Tibial artery (tissue), 4 donors: ENCODE data around the gene ATXN7L1.
"Not testable (repeated sequence)": the region's sequence is repeated elsewhere in the genome, so short reads cannot be mapped to it uniquely, and the experiment has no call there.

Experiments
- DNase-seq, 2 donors: peaks; one replicate each; pipeline ENCODE4 v3.0.0-alpha.2; 2019
- H3K27ac ChIP-seq, 2 donors: fragments of 200-600 bp; sonication (generic) in 1 of 2; 1 replicate in 1 of 2; 2 replicates in 1 of 2; pipeline ENCODE4 v1.5.1; 2018 to 2019; ENCODE audit warnings: mild to moderate bottlenecking in 1 of 2
- H3K27me3 ChIP-seq, 2 donors: fragments of 200-600 bp; sonication (generic) in 1 of 2; one replicate each; pipeline versions ENCODE4 v1.5.1 to v1.6.0; 2016 to 2019
- H3K36me3 ChIP-seq, 3 donors: fragments of 200-600 bp; sonication (generic) in 2 of 3; one replicate each; pipeline ENCODE4 v1.5.1; 2016 to 2019; ENCODE audit warnings: mild to moderate bottlenecking in 2 of 3
- H3K4me1 ChIP-seq, 4 donors: fragments of 200-600 bp; sonication (generic) in 2 of 4; 1 replicate in 3 of 4; 2 replicates in 1 of 4; pipeline ENCODE4 v1.5.1; 2016 to 2019
- H3K4me3 ChIP-seq, 2 donors: fragments of 200-600 bp; sonication (generic) in 1 of 2; 1 replicate in 1 of 2; 2 replicates in 1 of 2; pipeline ENCODE4 v1.5.1; 2018 to 2019; ENCODE audit warnings: mild to moderate bottlenecking in 2 of 2
- H3K9me3 ChIP-seq, 3 donors: fragments of 200-600 bp; sonication (generic) in 1 of 3; one replicate each; pipeline ENCODE4 v1.5.1; 2016 to 2019
- CTCF ChIP-seq, 2 experiments: fragments of 200-600 bp in 1 of 2; fragments of 450-650 bp in 1 of 2; IDR thresholded peaks; one replicate each; pipeline ENCODE4 v1.5.1; 2017 to 2019; ENCODE audit warnings: antibody characterized with exemption in 2 of 2, mild to moderate bottlenecking in 1 of 2, moderate library complexity in 1 of 2
- intact Hi-C: fragments of 100-400 bp; cut with DNase I; formaldehyde crosslinking; loops from one replicate; pipeline ENCODE4 v1.15.0; 2023; ENCODE audit warnings: low total_unique reads

Gene ATXN7L1

GRCh38 chr7:105600720-105601550, 275.5 kb downstream of the ATXN7L1 start:
- Histone ChIP-seq H3K9me3 (no peaks in the 10 kb centered on the region), H3K4me1 (no peaks in the 10 kb centered on the region), H3K27ac (no peak overlapping the region), H3K36me3 (no peaks in the 10 kb centered on the region), H3K4me3 (no peak overlapping the region), H3K27me3 (no peaks in the 10 kb centered on the region)
- no peak for DNase-seq
- no peak for TF ChIP-seq CTCF (IDR thresholded peaks at IDR 0.05)
- intact Hi-C loops, result no loop called here

GRCh38 chr7:105599551-105599950, 276.8 kb downstream of the ATXN7L1 start:
- Histone ChIP-seq H3K4me3 (no peak overlapping the region), H3K4me1 (no peaks in the 10 kb centered on the region), H3K27me3 (no peaks in the 10 kb centered on the region), H3K36me3 (no peaks in the 10 kb centered on the region), H3K27ac (no peak overlapping the region), H3K9me3 (no peaks in the 10 kb centered on the region)
- no peak for DNase-seq
- no peak for TF ChIP-seq CTCF (IDR thresholded peaks at IDR 0.05)
- intact Hi-C loops, result no loop called here

- H3K27me3 ChIP-seq, H3K4me1 ChIP-seq, H3K36me3 ChIP-seq, DNase-seq, H3K27ac ChIP-seq, H3K4me3 ChIP-seq, H3K9me3 ChIP-seq, intact Hi-C loops: not testable (repeated sequence)
Measured at GRCh38 chr7:105599080-105599479, 277.3 kb downstream of the ATXN7L1 start.

GRCh38 chr7:105596866-105597265, 279.5 kb downstream of the ATXN7L1 start:
- H3K27me3 ChIP-seq, result no peaks in the 10 kb centered on the region
- no peaks in the 10 kb centered on the region for H3K9me3 ChIP-seq
- DNase-seq, result no peak
- H3K4me3 ChIP-seq, result no peak overlapping the region
- H3K27ac ChIP-seq, result no peak overlapping the region
- H3K36me3 ChIP-seq, result no peaks in the 10 kb centered on the region
- no peaks in the 10 kb centered on the region for H3K4me1 ChIP-seq
- TF ChIP-seq CTCF (IDR thresholded peaks at IDR 0.05), result no peak
- intact Hi-C loops, result no loop called here

GRCh38 chr7:105594034-105594433, 282.4 kb downstream of the ATXN7L1 start:
- Histone ChIP-seq H3K9me3 (no peaks in the 10 kb centered on the region), H3K27ac (no peak overlapping the region), H3K4me1 (peaks cover 0 to 4% (median 0%) of the 10 kb centered on the region in 4 donors), H3K27me3 (no peaks in the 10 kb centered on the region), H3K36me3 (no peaks in the 10 kb centered on the region), H3K4me3 (no peak overlapping the region)
- DNase-seq, result no peak
- TF ChIP-seq CTCF (IDR thresholded peaks at IDR 0.05), result no peak
- intact Hi-C loops, result no loop called here

GRCh38 chr7:105591522-105591921, 284.9 kb downstream of the ATXN7L1 start:
- Histone ChIP-seq H3K4me1 (peaks cover 0 to 5% (median 0%) of the 10 kb centered on the region in 4 donors), H3K4me3 (no peak overlapping the region), H3K9me3 (no peaks in the 10 kb centered on the region), H3K27me3 (no peaks in the 10 kb centered on the region), H3K36me3 (no peaks in the 10 kb centered on the region), H3K27ac (no peak overlapping the region)
- DNase-seq, result no peak
- intact Hi-C loops, result no loop called here
- no peak for TF ChIP-seq CTCF (IDR thresholded peaks at IDR 0.05)
